Endothelial cell of umbilical vein (primary cell): ENCODE results near the gene MYH15. TPM values are rescaled to one million over a fixed set of nuclear protein-coding genes. Genes with fewer than 3 reads are reported as not detected.
A peak's percentile ranks its signal among the peaks of the same experiment; 100 is the strongest.

Experiments used
- BruUV-seq: library from RNA; stranded (reverse); fragments of 400-500 nt; replicated peaks from 2 replicates; lab custom pipeline; 2021; lab: Mats Ljungman, UMichigan
- CTCF ChIA-PET: fragments of 300-600, 350-600 bp; sonication (Branson Sonifier 250); formaldehyde crosslinking; loops from one replicate; lab custom pipeline; 2021; ENCODE audit warnings: antibody characterized with exemption, inconsistent platforms; lab: Charles Lee
- POLR2A ChIA-PET: fragments of 300-600, 350-600 bp; sonication (Branson Sonifier 250); formaldehyde crosslinking; loops from one replicate; lab custom pipeline; 2021; ENCODE audit warnings: antibody characterized with exemption, inconsistent platforms; lab: Charles Lee
- DNase-seq: peaks from one replicate; pipeline ENCODE4 v3.0.0-alpha.2; 2011; ENCODE audit warnings: low read depth, low spot score
- FAIRE-seq: peaks from 2 replicates; lab custom pipeline; 2011; peaks lifted over from hg19 to GRCh38; lab: Jason Lieb, UNC
- H2AFZ ChIP-seq: 2 replicates; pipeline ENCODE4 v1.6.0; 2012; ENCODE audit warnings: low read depth, low read length, control low read depth, inconsistent platforms
- H3K27ac ChIP-seq: 2 replicates; pipeline ENCODE4 v1.5.1; 2011; ENCODE audit warnings: low read depth, mild to moderate bottlenecking, control low read depth, low read length, moderate library complexity; ENCODE audit not compliant: insufficient read depth
- H3K27me3 ChIP-seq, 2 experiments: 2 replicates each; pipeline versions ENCODE4 v1.6.0 to v1.6.1; 2011; ENCODE audit warnings: low read length in 2 of 2, mixed read lengths in 1 of 2; ENCODE audit not compliant: control insufficient read depth in 2 of 2, insufficient read depth in 2 of 2
- H3K36me3 ChIP-seq, 2 experiments: 2 replicates in 1 of 2; 3 replicates in 1 of 2; pipeline ENCODE4 v1.5.1; 2011; ENCODE audit warnings: low read length in 2 of 2, mild to moderate bottlenecking in 1 of 2, moderate library complexity in 1 of 2; ENCODE audit not compliant: control insufficient read depth in 2 of 2, insufficient read depth in 2 of 2; ENCODE audit errors: extremely low read depth in 1 of 2
- H3K4me1 ChIP-seq: 3 replicates; pipeline ENCODE4 v1.5.1; 2011; ENCODE audit warnings: mild to moderate bottlenecking, low read length; ENCODE audit not compliant: control insufficient read depth, insufficient read depth; ENCODE audit errors: extremely low read depth
- H3K4me2 ChIP-seq: 2 replicates; pipeline ENCODE4 v1.6.1; 2011; ENCODE audit warnings: low read length, control low read depth, mixed read lengths; ENCODE audit not compliant: insufficient read depth
- H3K4me3 ChIP-seq, 3 experiments: fragments of 200-600 bp in 1 of 3; sonication (generic), shearing (Covaris generic) in 1 of 3; replicated peaks in 1 of 3; 2 replicates each; pipeline ENCODE4 v1.5.1; 2011 to 2016; ENCODE audit warnings: control low read depth in 3 of 3, low read length in 3 of 3, mild to moderate bottlenecking in 2 of 3, inconsistent platforms in 1 of 3, low read depth in 1 of 3, moderate library complexity in 1 of 3; ENCODE audit not compliant: insufficient read depth in 1 of 3
- H3K79me2 ChIP-seq: 2 replicates; pipeline ENCODE4 v1.6.0; 2012; ENCODE audit warnings: low read length, inconsistent platforms; ENCODE audit not compliant: control insufficient read depth, insufficient read depth
- H3K9ac ChIP-seq: replicated peaks from 2 replicates; pipeline ENCODE3; 2011; ENCODE audit warnings: low read length, control low read depth; ENCODE audit not compliant: insufficient read depth; ENCODE audit errors: extremely low read depth
- H3K9me1 ChIP-seq: replicated peaks from 3 replicates; pipeline ENCODE4 v1.6.0; 2011; ENCODE audit warnings: mild to moderate bottlenecking, low read length; ENCODE audit not compliant: control insufficient read depth, insufficient read depth; ENCODE audit errors: extremely low read depth
- H3K9me3 ChIP-seq: replicated peaks from 2 replicates; pipeline ENCODE4 v1.5.1; 2012; ENCODE audit warnings: low read length, inconsistent platforms; ENCODE audit not compliant: control insufficient read depth, insufficient read depth
- H4K20me1 ChIP-seq: replicated peaks from 2 replicates; pipeline ENCODE3; 2011; ENCODE audit warnings: mild to moderate bottlenecking, low read length; ENCODE audit not compliant: control insufficient read depth, insufficient read depth; ENCODE audit errors: extremely low read depth
- EZH2 ChIP-seq: IDR thresholded peaks from 2 replicates; pipeline ENCODE4 v1.6.1; 2012; ENCODE audit warnings: borderline replicate concordance, low read depth, mild to moderate bottlenecking, moderate library complexity, low read length, inconsistent platforms; ENCODE audit not compliant: severe bottlenecking
- FOS ChIP-seq: IDR thresholded peaks from 2 replicates; pipeline ENCODE4 v1.6.1; 2011; ENCODE audit warnings: mild to moderate bottlenecking, low read length, moderate library complexity, borderline replicate concordance; ENCODE audit not compliant: insufficient read depth
- GATA2 ChIP-seq: IDR thresholded peaks from 2 replicates; pipeline ENCODE4 v1.7.0; 2011; ENCODE audit warnings: low read depth, mild to moderate bottlenecking, moderate library complexity, mixed read lengths, low read length; ENCODE audit not compliant: insufficient read length, insufficient read depth
- JUN ChIP-seq: IDR thresholded peaks from 2 replicates; pipeline ENCODE4 v1.6.1; 2011; ENCODE audit warnings: borderline replicate concordance, low read depth; ENCODE audit not compliant: insufficient read length, insufficient read depth
- MYC ChIP-seq: IDR thresholded peaks from one replicate; pipeline ENCODE4 v1.6.1; 2011; ENCODE audit warnings: mild to moderate bottlenecking, low read depth, low read length
- POLR2A ChIP-seq: IDR thresholded peaks from 2 replicates; pipeline ENCODE4 v1.6.1; 2012; ENCODE audit warnings: low read depth, mild to moderate bottlenecking, control low read depth, low read length
- POLR2AphosphoS5 ChIP-seq: IDR thresholded peaks from 2 replicates; pipeline ENCODE4 v1.6.1; 2012; ENCODE audit warnings: low read depth, mild to moderate bottlenecking, control low read depth, low read length, moderate library complexity; ENCODE audit not compliant: insufficient read depth
- dilution Hi-C: fragments of 300-500 bp; cut with MboI; formaldehyde crosslinking; loops from one replicate; pipeline ENCODE4 v1.15.0; 2019; ENCODE audit warnings: low sequenced_read_pairs; ENCODE audit not compliant: extremely low pct_ligation_motif_present
- intact Hi-C: fragments of 100-400 bp; cut with micrococcal nuclease; formaldehyde crosslinking; loops from one replicate; pipeline ENCODE4 v1.10.0; 2022
- polyA plus RNA-seq, 4 experiments: library from polyadenylated mRNA; depleted of rRNA in 3 of 4; stranded (reverse) in 3 of 4; unstranded in 1 of 4; fragments of >200 nt; gene quantifications; 2 replicates each; pipeline versions ENCODE4 v1.2.1 to v1.2.3, GENCODE V29; 2011 to 2012; ENCODE audit warnings: missing spikeins in 1 of 4
- total RNA-seq: library from RNA; stranded (reverse); gene quantifications from 2 replicates; pipeline ENCODE4 v1.2.3, GENCODE V29; 2021
- TF ChIP-seq, protein P1 (sequence below), 2 donors: IDR thresholded peaks; 1 replicate in 1 of 2; 2 replicates in 1 of 2; pipeline ENCODE4 v1.5.1; 2011; ENCODE audit warnings: low read length in 2 of 2, mild to moderate bottlenecking in 2 of 2, moderate library complexity in 2 of 2, control low read depth in 1 of 2, inconsistent platforms in 1 of 2, low read depth in 1 of 2; ENCODE audit not compliant: insufficient read depth in 1 of 2; ENCODE audit errors: extremely low read depth in 1 of 2
- TF ChIP-seq, protein P2 (sequence below): IDR thresholded peaks from 2 replicates; pipeline ENCODE4 v1.6.1; 2011; ENCODE audit not compliant: insufficient read depth, insufficient read length

MYH15 gene
- total and polyA plus RNA-seq, 2 donors (not counting 3 experiments of a cell fraction or from before 2014, with no cell fraction given), result 0.27 TPM; not detected in 1

DNA sequence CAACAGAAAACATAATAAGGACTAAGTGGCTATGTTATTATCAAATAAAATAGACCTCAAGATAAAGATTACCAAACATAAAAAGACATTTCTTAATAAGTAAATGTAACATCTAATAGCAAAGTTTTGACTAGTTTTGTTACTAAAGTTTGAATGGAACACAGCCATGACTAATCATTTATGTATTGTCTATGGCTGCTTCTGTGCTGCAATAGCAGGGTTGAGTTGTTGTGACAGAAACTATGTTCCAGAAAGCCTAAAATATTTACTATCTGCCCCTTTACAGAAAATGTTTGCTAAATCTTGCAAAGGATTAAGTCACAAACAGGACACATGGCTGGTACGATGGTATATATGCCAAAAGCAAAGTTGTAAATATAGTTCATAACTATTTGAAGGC is 37.9 kb upstream of the MYH15 start:
- Histone ChIP-seq H3K27ac (peak overlapping the region; percentile 23), H2AFZ (no peak overlapping the region), H3K4me2 (no peak overlapping the region), H3K9me1 (no peaks in the 10 kb centered on the region), H3K79me2 (no peaks in the 10 kb centered on the region), H4K20me1 (no peaks in the 10 kb centered on the region), H3K4me1 (peaks cover 12% of the 10 kb centered on the region), H3K9ac (no peak overlapping the region), H3K9me3 (no peaks in the 10 kb centered on the region), H3K27me3 (no peaks in the 10 kb centered on the region), H3K36me3 (peaks cover 0 to 8% of the 10 kb centered on the region in 2 experiments), H3K4me3 (no peak overlapping the region)
- dilution Hi-C loops, result no loop called here
- intact Hi-C loops, result no loop called here
- TF ChIP-seq POLR2A, result no peak
- TF ChIP-seq, protein P1, sequence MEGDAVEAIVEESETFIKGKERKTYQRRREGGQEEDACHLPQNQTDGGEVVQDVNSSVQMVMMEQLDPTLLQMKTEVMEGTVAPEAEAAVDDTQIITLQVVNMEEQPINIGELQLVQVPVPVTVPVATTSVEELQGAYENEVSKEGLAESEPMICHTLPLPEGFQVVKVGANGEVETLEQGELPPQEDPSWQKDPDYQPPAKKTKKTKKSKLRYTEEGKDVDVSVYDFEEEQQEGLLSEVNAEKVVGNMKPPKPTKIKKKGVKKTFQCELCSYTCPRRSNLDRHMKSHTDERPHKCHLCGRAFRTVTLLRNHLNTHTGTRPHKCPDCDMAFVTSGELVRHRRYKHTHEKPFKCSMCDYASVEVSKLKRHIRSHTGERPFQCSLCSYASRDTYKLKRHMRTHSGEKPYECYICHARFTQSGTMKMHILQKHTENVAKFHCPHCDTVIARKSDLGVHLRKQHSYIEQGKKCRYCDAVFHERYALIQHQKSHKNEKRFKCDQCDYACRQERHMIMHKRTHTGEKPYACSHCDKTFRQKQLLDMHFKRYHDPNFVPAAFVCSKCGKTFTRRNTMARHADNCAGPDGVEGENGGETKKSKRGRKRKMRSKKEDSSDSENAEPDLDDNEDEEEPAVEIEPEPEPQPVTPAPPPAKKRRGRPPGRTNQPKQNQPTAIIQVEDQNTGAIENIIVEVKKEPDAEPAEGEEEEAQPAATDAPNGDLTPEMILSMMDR (IDR thresholded peaks at IDR 0.05; ENCODE audit: extremely low read depth in 1 of 2, insufficient read depth in 1 of 2, low read depth in 1 of 2, low read length in 2 of 2), result no peak
- TF ChIP-seq FOS, result peak; percentile 33
- no peak for TF ChIP-seq JUN
- TF ChIP-seq POLR2AphosphoS5, result no peak
- POLR2A ChIA-PET, result no interaction called here
- CTCF ChIA-PET, result no interaction called here
- peak; percentile 35 for DNase-seq
- BruUV-seq, result TSS peak; percentile 17
- no peak for FAIRE-seq

DNA sequence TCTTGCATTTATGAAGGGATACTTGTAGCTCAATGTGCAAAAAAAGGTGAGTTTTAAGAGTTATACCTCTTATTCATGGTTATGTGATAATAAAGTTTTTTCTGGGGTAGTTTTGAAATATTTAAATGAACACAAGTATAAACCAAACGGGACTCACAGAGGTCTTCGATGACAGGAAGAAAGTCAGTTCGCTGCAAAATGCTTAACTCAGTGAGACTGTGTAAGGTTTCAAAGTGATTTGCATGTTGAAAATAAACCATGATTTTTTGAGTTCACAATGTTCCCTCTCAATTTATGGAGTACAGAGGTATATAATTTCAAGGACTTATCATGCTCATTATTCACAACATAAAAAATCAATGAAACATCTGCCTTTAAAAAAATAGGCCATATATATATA is 36.3 kb upstream of the MYH15 start:
- no TSS peak for BruUV-seq
- ChIA-PET POLR2A (no interaction called here), CTCF (interaction anchor here (0.7 to 1.2 kb wide), 5 partner anchors 10 to 870 kb away, joined by 3 to 4 read pairs (median 3); no protein-coding TSS in a partner anchor)
- Histone ChIP-seq H3K4me3 (peak overlapping the region in 1 of 3 experiments; percentile 13), H3K27me3 (no peaks in the 10 kb centered on the region), H3K9ac (no peak overlapping the region), H2AFZ (no peak overlapping the region), H3K9me1 (no peaks in the 10 kb centered on the region), H3K4me2 (peak overlapping the region; percentile 58), H3K27ac (no peak overlapping the region), H4K20me1 (no peaks in the 10 kb centered on the region), H3K79me2 (no peaks in the 10 kb centered on the region), H3K36me3 (peaks cover 0 to 5% of the 10 kb centered on the region in 2 experiments), H3K4me1 (peaks cover 12% of the 10 kb centered on the region), H3K9me3 (no peaks in the 10 kb centered on the region)
- DNase-seq (no peak), FAIRE-seq (no peak)
- TF ChIP-seq EZH2, result no peak
- TF ChIP-seq FOS, result no peak
- no peak for TF ChIP-seq POLR2AphosphoS5
- TF ChIP-seq JUN, result no peak
- TF ChIP-seq, protein P2, sequence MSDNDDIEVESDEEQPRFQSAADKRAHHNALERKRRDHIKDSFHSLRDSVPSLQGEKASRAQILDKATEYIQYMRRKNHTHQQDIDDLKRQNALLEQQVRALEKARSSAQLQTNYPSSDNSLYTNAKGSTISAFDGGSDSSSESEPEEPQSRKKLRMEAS, result no peak
- TF ChIP-seq GATA2, result no peak
- TF ChIP-seq, protein P1 (IDR thresholded peaks at IDR 0.05; ENCODE audit: extremely low read depth in 1 of 2, insufficient read depth in 1 of 2, low read depth in 1 of 2, low read length in 2 of 2), result no peak
- no peak for TF ChIP-seq MYC
- TF ChIP-seq POLR2A, result no peak
- dilution Hi-C loops (no loop called here), intact Hi-C loops (no loop called here)
